ENCODE results near the gene DGKI. TPM values are rescaled to one million over a fixed set of nuclear protein-coding genes. Genes with fewer than 3 reads are reported as not detected.

The DGKI gene
- total and polyA plus RNA-seq, 9 of the 15 experiments (the other 6 are each of a cell fraction or from before 2014, with no cell fraction given), result 0.11 to 0.54 (median 0.15) TPM; not detected in 5

GRCh38 chr7:137734221-137734620 is 112.6 kb downstream of the DGKI start:
- Histone ChIP-seq H3K79me2 (ENCODE audit: control insufficient read depth, insufficient read depth, low read length) (no peaks in the 10 kb centered on the region), H2AFZ (ENCODE audit: low read depth, low read length) (no peak overlapping the region), H3K27me3 (ENCODE audit: control insufficient read depth in 2 of 2, insufficient read depth in 2 of 2, low read length in 2 of 2) (no peaks in the 10 kb centered on the region), H3K4me3 (no peak overlapping the region), H3K4me2 (ENCODE audit: insufficient read depth, low read length) (no peak overlapping the region), H3K9me3 (replicated peaks; ENCODE audit: control insufficient read depth, insufficient read depth, low read depth, low read length) (no peaks in the 10 kb centered on the region), H3K4me1 (replicated peaks in 1 of 2; ENCODE audit: control insufficient read depth in 2 of 2, insufficient read depth in 2 of 2, low read length in 2 of 2) (no peaks in the 10 kb centered on the region), H3K9ac (ENCODE audit: insufficient read depth in 1 of 2, low read depth in 2 of 2, low read length in 2 of 2) (no peak overlapping the region), H3K27ac (ENCODE audit: extremely low read depth, low read depth, low read length) (no peak overlapping the region), H4K20me1 (replicated peaks; ENCODE audit: control insufficient read depth, insufficient read depth, low read length) (no peaks in the 10 kb centered on the region), H3K36me3 (ENCODE audit: control insufficient read depth, insufficient read depth, low read length) (no peaks in the 10 kb centered on the region), H3K9me1 (ENCODE audit: control insufficient read depth, insufficient read depth, low read length) (no peaks in the 10 kb centered on the region)
- no peak for DNase-seq (ENCODE audit: extremely low read depth in 1 of 4, low spot score in 3 of 4)
- FAIRE-seq, result no peak
- ATAC-seq, result no peak
- in situ Hi-C loops (cut with MboI) (no loop called here), intact Hi-C loops (cut with micrococcal nuclease) (no loop called here)
- under 1% methylated on average over 5 of the region's 5 CpGs for WGBS (ENCODE audit: insufficient coverage, low coverage, missing lambda C conversion rate)
- no TSS peak for BruUV-seq (replicated peaks)
- CTCF ChIA-PET (ENCODE audit: low intra/inter-chr PET ratio), result no interaction called here
- POLR2A ChIA-PET, result interaction anchor here (0.7 to 1.1 kb wide), 2 partner anchors 8 to 371 kb away, joined by 3 to 4 read pairs; no protein-coding TSS in a partner anchor
- TF ChIP-seq, protein P1, sequence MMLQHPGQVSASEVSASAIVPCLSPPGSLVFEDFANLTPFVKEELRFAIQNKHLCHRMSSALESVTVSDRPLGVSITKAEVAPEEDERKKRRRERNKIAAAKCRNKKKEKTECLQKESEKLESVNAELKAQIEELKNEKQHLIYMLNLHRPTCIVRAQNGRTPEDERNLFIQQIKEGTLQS (IDR thresholded peaks at IDR 0.05), result peak; percentile 70
- TF ChIP-seq, protein P1 (CRISPR knock-in tag; conservative IDR thresholded peaks at IDR 0.05), result no peak
- TF ChIP-seq ATF1 (CRISPR knock-in tag; IDR thresholded peaks at IDR 0.05) (no peak), ATF1 (tag; IDR thresholded peaks at IDR 0.05) (peak; percentile 57; the same call in 1 of the 2 replicates), PTRF (tag; IDR thresholded peaks at IDR 0.05) (no peak), NR2F6 (CRISPR knock-in tag; IDR thresholded peaks at IDR 0.05) (no peak), MECOM (CRISPR knock-in tag; IDR thresholded peaks at IDR 0.05) (no peak), KAT2B (IDR thresholded peaks at IDR 0.05; ENCODE audit: low read depth, low read length) (no peak), L3MBTL2 (IDR thresholded peaks at IDR 0.05) (no peak), ATF7 (IDR thresholded peaks at IDR 0.05) (peak; percentile 72; the same call in 1 of the 2 replicates), XRCC4 (IDR thresholded peaks at IDR 0.05; ENCODE audit: extremely low read depth, insufficient read depth, insufficient read length) (no peak), JUNB (CRISPR knock-in tag; conservative IDR thresholded peaks at IDR 0.05) (no peak), NFATC3 (IDR thresholded peaks at IDR 0.05) (no peak), ETV1 (tag; conservative IDR thresholded peaks at IDR 0.05; ENCODE audit: low read depth) (no peak), CREM (IDR thresholded peaks at IDR 0.05; ENCODE audit: low read depth) (0 out of 2 replicates have a peak, but pooled peaks have one; percentile 28)
